HepG2 (cell line): ENCODE results near the gene GRID1. TPM values are rescaled to one million over a fixed set of nuclear protein-coding genes. Genes with fewer than 3 reads are reported as not detected.
A peak's percentile ranks its signal among the peaks of the same experiment; 100 is the strongest.

Source experiments
- ATAC-seq: fragments of 200-7000 bp; cut with Tn5 transposase; 3 replicates; pipeline ENCODE4 v1.9.1; 2020; ENCODE audit warnings: mild to moderate bottlenecking, moderate library complexity
- BruUV-seq: library from RNA; stranded (reverse); fragments of 400-500 nt; replicated peaks from 2 replicates; lab custom pipeline; 2021; lab: Mats Ljungman, UMichigan
- CTCF ChIA-PET: fragments of 300-600 bp; formaldehyde crosslinking; extraction: SDS; loops from one replicate; lab custom pipeline; 2021; ENCODE audit warnings: low total read pairs, inconsistent platforms, low intra/inter-chr PET ratio; lab: Yijun Ruan, JAX
- POLR2A ChIA-PET: fragments of 350-600 bp; sonication (Branson Sonifier 250); formaldehyde crosslinking; loops from one replicate; lab custom pipeline; 2020; ENCODE audit warnings: antibody characterized with exemption, inconsistent platforms; lab: Yijun Ruan, JAX
- DNase-seq: peaks from one replicate; pipeline ENCODE4 v3.0.0-alpha.2; 2015; ENCODE audit warnings: low spot score
- FAIRE-seq: peaks from 3 replicates; lab custom pipeline; 2011; peaks lifted over from hg19 to GRCh38; lab: Jason Lieb, UNC
- H2AFZ ChIP-seq: one replicate; pipeline ENCODE4 v1.6.1; 2011; ENCODE audit warnings: low read length, inconsistent platforms
- H3K27ac ChIP-seq: fragments of 300-600 bp; 3 replicates; pipeline ENCODE4 v1.8.0; 2011; ENCODE audit warnings: mixed run types, mild to moderate bottlenecking, mixed read lengths, low read length, inconsistent platforms; ENCODE audit not compliant: insufficient read depth; ENCODE audit errors: extremely low read length
- H3K27me3 ChIP-seq, 2 experiments: fragments of 200-600 bp in 1 of 2; 2 replicates in 1 of 2; 3 replicates in 1 of 2; pipeline versions ENCODE4 v1.6.0 to v1.8.0; 2011; ENCODE audit warnings: low read length in 2 of 2, mild to moderate bottlenecking in 2 of 2, moderate library complexity in 2 of 2, inconsistent platforms in 1 of 2; ENCODE audit not compliant: insufficient read depth in 2 of 2, control insufficient read depth in 1 of 2
- H3K36me3 ChIP-seq, 2 experiments: fragments of 200-600 bp in 1 of 2; replicated peaks in 1 of 2; 2 replicates in 1 of 2; 3 replicates in 1 of 2; pipeline versions ENCODE4 v1.5.1 to v1.8.0; 2011; ENCODE audit warnings: low read length in 2 of 2, inconsistent platforms in 1 of 2; ENCODE audit not compliant: insufficient read depth in 2 of 2, control insufficient read depth in 1 of 2
- H3K4me1 ChIP-seq: 2 replicates; pipeline ENCODE4 v1.5.1; 2012; ENCODE audit warnings: low read length, inconsistent platforms; ENCODE audit not compliant: insufficient read depth
- H3K4me2 ChIP-seq: 2 replicates; pipeline ENCODE4 v1.6.0; 2011; ENCODE audit warnings: low read depth, low read length, inconsistent platforms
- H3K4me3 ChIP-seq, 3 experiments: fragments of 200-600 bp in 1 of 3; sonication (generic), shearing (Covaris generic) in 1 of 3; replicated peaks in 1 of 3; 2 replicates each; pipeline ENCODE4 v1.5.1; 2011 to 2016; ENCODE audit warnings: low read length in 3 of 3, inconsistent platforms in 2 of 3, low read depth in 2 of 3, mild to moderate bottlenecking in 2 of 3, control low read depth in 1 of 3, mixed read lengths in 1 of 3; ENCODE audit not compliant: insufficient read depth in 1 of 3
- H3K79me2 ChIP-seq: one replicate; pipeline ENCODE4 v1.6.1; 2011; ENCODE audit warnings: low read length, inconsistent platforms; ENCODE audit not compliant: insufficient read depth
- H3K9ac ChIP-seq: 2 replicates; pipeline ENCODE4 v1.6.0; 2011; ENCODE audit warnings: mild to moderate bottlenecking, low read depth, low read length, inconsistent platforms; ENCODE audit not compliant: insufficient read depth
- H3K9me3 ChIP-seq: 2 replicates; pipeline ENCODE4 v1.5.1; 2012; ENCODE audit warnings: mild to moderate bottlenecking, low read length
- H4K20me1 ChIP-seq: 2 replicates; pipeline ENCODE4 v1.6.0; 2011; ENCODE audit warnings: inconsistent platforms, mild to moderate bottlenecking, low read length, moderate library complexity; ENCODE audit not compliant: insufficient read depth
- FLYWCH1 ChIP-seq: sonication (generic); formaldehyde crosslinking; IDR thresholded peaks from 2 replicates; pipeline ENCODE4 v1.8.1; 2023; ENCODE audit warnings: mild to moderate bottlenecking, missing genetic modification reagents
- PHF20 ChIP-seq: sonication (generic); formaldehyde crosslinking; IDR thresholded peaks from 2 replicates; pipeline ENCODE4 v1.5.0; 2020; ENCODE audit warnings: mild to moderate bottlenecking, missing genetic modification reagents
- RFX3 ChIP-seq: IDR thresholded peaks from 2 replicates; pipeline ENCODE4 v1.6.1; 2016; ENCODE audit warnings: missing biosample characterization, missing genetic modification reagents
- SAP130 ChIP-seq: IDR thresholded peaks from 2 replicates; pipeline ENCODE4 v1.6.1; 2016; ENCODE audit warnings: low read depth
- TAF1 ChIP-seq: sonication (generic); formaldehyde crosslinking; IDR thresholded peaks from 2 replicates; pipeline ENCODE4 v1.4.0; 2020; ENCODE audit warnings: missing genetic modification reagents
- ZFP36L2 ChIP-seq: sonication (generic); formaldehyde crosslinking; IDR thresholded peaks from 2 replicates; pipeline ENCODE4 v1.4.0; 2020; ENCODE audit warnings: missing genetic modification reagents
- ZNF670 ChIP-seq: sonication (generic); formaldehyde crosslinking; IDR thresholded peaks from 2 replicates; pipeline ENCODE4 v1.8.0; 2022; ENCODE audit warnings: mild to moderate bottlenecking, missing genetic modification reagents, borderline replicate concordance
- ZNF782 ChIP-seq: sonication (generic); formaldehyde crosslinking; IDR thresholded peaks from 2 replicates; pipeline ENCODE4 v1.4.0; 2020; ENCODE audit warnings: missing genetic modification reagents, mild to moderate bottlenecking, borderline replicate concordance
- ZNF83 ChIP-seq: sonication (generic); formaldehyde crosslinking; IDR thresholded peaks from 2 replicates; pipeline ENCODE4 v1.4.0; 2020; ENCODE audit warnings: missing genetic modification reagents, mild to moderate bottlenecking, borderline replicate concordance
- WGBS: methylation state at CpG from one replicate; pipeline ENCODE4 v1.1.6; 2017; ENCODE audit warnings: low lambda C conversion rate; 5-methylcytosine and 5-hydroxymethylcytosine counted together
- in situ Hi-C: cut with HindIII; loops from 2 replicates; pipeline ENCODE4 v1.10.0; 2017; ENCODE audit warnings: low pct_unique_long_range_greater_than_20kb; ENCODE audit not compliant: extremely low pct_ligation_motif_present
- intact Hi-C: fragments of 100-400 bp; cut with micrococcal nuclease; formaldehyde crosslinking; loops from one replicate; pipeline ENCODE4 v1.10.0; 2022; ENCODE audit not compliant: unreplicated experiment
- polyA plus RNA-seq, 8 experiments: library from polyadenylated mRNA; depleted of rRNA in 3 of 8; stranded (reverse) in 7 of 8; unstranded in 1 of 8; fragments of >200 nt; fragmentation: Illumina TruSeq in 4 of 8; extraction: Trizol in 4 of 8; gene quantifications; 2 replicates each; pipeline versions ENCODE4 v1.2.1 to v1.2.3, GENCODE V29; 2011 to 2016; ENCODE audit warnings: low read depth in 4 of 8, missing spikeins in 1 of 8, mixed read lengths in 1 of 8; ENCODE audit not compliant: insufficient read depth in 1 of 8
- total RNA-seq, 5 experiments: library from RNA; depleted of rRNA; stranded (reverse); fragments of >200 nt; fragmentation: Illumina TruSeq; extraction: Trizol; gene quantifications; 2 replicates each; pipeline ENCODE4 v1.2.3, GENCODE V29; 2016; ENCODE audit warnings: low read depth in 1 of 5
- TF ChIP-seq, protein P1 (sequence below): fragments of 450-650 bp; IDR thresholded peaks from 2 replicates; pipeline ENCODE4 v1.6.1; 2016
- TF ChIP-seq, protein P2 (sequence below): sonication (generic); formaldehyde crosslinking; IDR thresholded peaks from 2 replicates; pipeline ENCODE4 v1.8.1; 2023; ENCODE audit warnings: mild to moderate bottlenecking, inconsistent platforms, moderate library complexity, missing genetic modification reagents, borderline replicate concordance
- TF ChIP-seq, protein P3 (sequence below): sonication (generic); formaldehyde crosslinking; IDR thresholded peaks from 2 replicates; pipeline ENCODE4 v1.9.0; 2021; ENCODE audit warnings: missing genetic modification reagents, mild to moderate bottlenecking, borderline replicate concordance

The GRID1 gene
- total and polyA plus RNA-seq, 2 of the 13 experiments (the other 11 are each of a cell fraction or from before 2014, with no cell fraction given), result 0.05 TPM; not detected in 1

DNA sequence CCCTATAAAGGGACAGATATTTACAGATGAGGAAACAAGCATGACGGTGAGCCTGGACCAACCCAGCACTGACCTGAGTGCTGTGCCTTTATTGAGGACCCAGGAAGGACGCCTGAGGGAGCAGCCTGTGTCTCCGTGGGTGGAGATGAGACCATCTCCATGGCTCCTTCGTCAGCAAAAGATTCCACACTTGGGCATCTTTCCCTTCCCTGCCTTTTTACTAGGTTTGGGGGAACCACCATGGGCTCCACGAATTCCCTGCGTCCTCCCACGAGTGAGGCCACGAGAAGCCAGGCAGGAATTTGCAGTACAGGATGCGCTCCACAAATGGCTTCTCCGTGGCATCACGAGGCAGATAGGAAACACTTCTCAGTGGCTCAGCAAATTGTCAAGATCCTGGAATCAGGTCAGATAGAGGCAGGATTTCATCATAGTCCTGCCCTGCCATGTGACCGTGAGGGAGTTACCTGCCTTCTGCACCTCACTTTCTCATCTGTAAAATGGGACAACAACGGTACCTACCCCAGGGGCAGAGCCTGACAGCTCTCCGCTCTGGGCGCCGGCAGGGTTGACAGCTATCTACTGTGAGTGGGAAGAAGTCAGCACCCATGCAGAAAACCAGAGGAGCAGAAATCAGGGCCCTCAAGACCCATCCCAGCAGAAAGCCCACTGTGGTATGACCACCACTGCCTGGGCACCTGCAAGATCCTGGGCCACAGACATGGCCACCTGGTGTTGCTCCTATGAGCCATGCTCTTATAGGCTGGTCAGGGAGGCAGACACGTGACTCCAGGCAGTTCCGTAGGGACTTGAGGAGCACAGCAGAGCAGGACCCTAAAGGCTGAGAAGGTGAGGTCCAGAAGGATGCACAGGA, 80.1 kb downstream of the GRID1 start:
- H2AFZ ChIP-seq, result no peak overlapping the region
- H3K9ac ChIP-seq, result no peak overlapping the region
- H3K79me2 ChIP-seq, result no peaks in the 10 kb centered on the region
- CTCF ChIA-PET, result no interaction called here
- no peak overlapping the region for H3K4me2 ChIP-seq
- no peaks in the 10 kb centered on the region for H3K36me3 ChIP-seq
- ATAC-seq (no peak), FAIRE-seq (no peak), DNase-seq (no peak)
- no peaks in the 10 kb centered on the region for H4K20me1 ChIP-seq
- in situ Hi-C loops, result no loop called here
- intact Hi-C loops, result no loop called here
- POLR2A ChIA-PET, result no interaction called here
- no peaks in the 10 kb centered on the region for H3K9me3 ChIP-seq
- TF ChIP-seq PHF20 (CRISPR knock-in tag), result no peak
- TF ChIP-seq, protein P1, sequence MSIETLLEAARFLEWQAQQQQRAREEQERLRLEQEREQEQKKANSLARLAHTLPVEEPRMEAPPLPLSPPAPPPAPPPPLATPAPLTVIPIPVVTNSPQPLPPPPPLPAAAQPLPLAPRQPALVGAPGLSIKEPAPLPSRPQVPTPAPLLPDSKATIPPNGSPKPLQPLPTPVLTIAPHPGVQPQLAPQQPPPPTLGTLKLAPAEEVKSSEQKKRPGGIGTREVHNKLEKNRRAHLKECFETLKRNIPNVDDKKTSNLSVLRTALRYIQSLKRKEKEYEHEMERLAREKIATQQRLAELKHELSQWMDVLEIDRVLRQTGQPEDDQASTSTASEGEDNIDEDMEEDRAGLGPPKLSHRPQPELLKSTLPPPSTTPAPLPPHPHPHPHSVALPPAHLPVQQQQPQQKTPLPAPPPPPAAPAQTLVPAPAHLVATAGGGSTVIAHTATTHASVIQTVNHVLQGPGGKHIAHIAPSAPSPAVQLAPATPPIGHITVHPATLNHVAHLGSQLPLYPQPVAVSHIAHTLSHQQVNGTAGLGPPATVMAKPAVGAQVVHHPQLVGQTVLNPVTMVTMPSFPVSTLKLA, result peak; percentile 70
- BruUV-seq, result no TSS peak
- 1% methylated on average over 12 of the region's 18 CpGs for WGBS
- H3K27me3 ChIP-seq, result peaks cover 4 to 8% of the 10 kb centered on the region in 2 experiments; a peak in 3 of 5 replicates
- H3K27ac ChIP-seq, result no peak overlapping the region
- no peak overlapping the region for H3K4me3 ChIP-seq
- no peaks in the 10 kb centered on the region for H3K4me1 ChIP-seq

DNA sequence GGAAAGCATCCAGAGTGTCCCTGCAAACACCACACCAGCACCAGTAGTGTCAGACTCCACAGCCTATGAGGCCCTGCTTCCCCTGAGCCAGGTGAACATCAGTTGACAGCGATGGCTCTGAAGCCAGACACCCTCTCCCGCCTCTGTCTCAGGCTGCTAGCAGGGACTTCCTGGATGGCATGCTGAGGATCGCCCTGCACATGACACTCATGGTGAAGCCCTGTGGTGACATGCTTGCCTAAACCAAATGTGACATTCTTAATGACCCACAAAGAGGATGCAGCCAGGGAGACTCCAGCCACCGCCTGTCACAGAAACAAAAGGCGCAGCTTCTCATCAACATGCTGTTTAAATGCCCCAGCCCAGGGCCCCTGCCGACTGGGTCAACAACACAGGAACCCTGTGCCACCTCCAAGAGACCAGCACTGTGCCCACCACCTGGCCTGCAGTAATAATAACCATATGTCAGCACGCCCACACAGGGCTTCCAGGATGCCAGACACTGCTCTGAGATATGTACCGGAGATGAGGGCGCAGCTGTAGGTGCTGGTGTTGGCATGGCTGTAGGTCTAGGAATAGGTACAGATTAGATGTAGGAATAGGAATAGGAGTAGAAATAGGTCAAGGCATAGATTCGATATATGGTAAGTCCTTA, 81.3 kb downstream of the GRID1 start:
- no peaks in the 10 kb centered on the region for H4K20me1 ChIP-seq
- no TSS peak for BruUV-seq
- CTCF ChIA-PET, result no interaction called here
- no peak overlapping the region for H3K4me2 ChIP-seq
- H3K27me3 ChIP-seq, result peaks cover 3 to 8% of the 10 kb centered on the region in 2 experiments; a peak in 3 of 5 replicates
- ATAC-seq (no peak), DNase-seq (no peak), FAIRE-seq (no peak)
- H2AFZ ChIP-seq, result no peak overlapping the region
- no peaks in the 10 kb centered on the region for H3K79me2 ChIP-seq
- no peak overlapping the region for H3K9ac ChIP-seq
- H3K9me3 ChIP-seq, result no peaks in the 10 kb centered on the region
- H3K4me3 ChIP-seq, result no peak overlapping the region
- intact Hi-C loops, result no loop called here
- no peak overlapping the region for H3K27ac ChIP-seq
- POLR2A ChIA-PET, result no interaction called here
- in situ Hi-C loops, result no loop called here
- H3K4me1 ChIP-seq, result no peaks in the 10 kb centered on the region
- no peaks in the 10 kb centered on the region for H3K36me3 ChIP-seq
- 25% methylated on average over 6 of the region's 10 CpGs for WGBS
- TF ChIP-seq RFX3 (CRISPR knock-in tag) (no peak), ZNF782 (CRISPR knock-in tag) (no peak), ZNF670 (CRISPR knock-in tag) (no peak), TAF1 (no peak), FLYWCH1 (CRISPR knock-in tag) (no peak), ZNF83 (CRISPR knock-in tag) (no peak), SAP130 (no peak), ZFP36L2 (CRISPR knock-in tag) (no peak)
- TF ChIP-seq, protein P2, sequence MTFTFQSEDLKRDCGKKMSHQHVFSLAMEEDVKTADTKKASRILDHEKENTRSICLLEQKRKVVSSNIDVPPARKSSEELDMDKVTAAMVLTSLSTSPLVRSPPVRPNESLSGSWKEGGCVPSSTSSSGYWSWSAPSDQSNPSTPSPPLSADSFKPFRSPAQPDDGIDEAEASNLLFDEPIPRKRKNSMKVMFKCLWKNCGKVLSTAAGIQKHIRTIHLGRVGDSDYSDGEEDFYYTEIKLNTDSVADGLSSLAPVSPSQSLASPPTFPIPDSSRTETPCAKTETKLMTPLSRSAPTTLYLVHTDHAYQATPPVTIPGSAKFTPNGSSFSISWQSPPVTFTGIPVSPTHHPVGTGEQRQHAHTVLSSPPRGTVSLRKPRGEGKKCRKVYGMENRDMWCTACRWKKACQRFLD (CRISPR knock-in tag), result no peak
- TF ChIP-seq, protein P3, sequence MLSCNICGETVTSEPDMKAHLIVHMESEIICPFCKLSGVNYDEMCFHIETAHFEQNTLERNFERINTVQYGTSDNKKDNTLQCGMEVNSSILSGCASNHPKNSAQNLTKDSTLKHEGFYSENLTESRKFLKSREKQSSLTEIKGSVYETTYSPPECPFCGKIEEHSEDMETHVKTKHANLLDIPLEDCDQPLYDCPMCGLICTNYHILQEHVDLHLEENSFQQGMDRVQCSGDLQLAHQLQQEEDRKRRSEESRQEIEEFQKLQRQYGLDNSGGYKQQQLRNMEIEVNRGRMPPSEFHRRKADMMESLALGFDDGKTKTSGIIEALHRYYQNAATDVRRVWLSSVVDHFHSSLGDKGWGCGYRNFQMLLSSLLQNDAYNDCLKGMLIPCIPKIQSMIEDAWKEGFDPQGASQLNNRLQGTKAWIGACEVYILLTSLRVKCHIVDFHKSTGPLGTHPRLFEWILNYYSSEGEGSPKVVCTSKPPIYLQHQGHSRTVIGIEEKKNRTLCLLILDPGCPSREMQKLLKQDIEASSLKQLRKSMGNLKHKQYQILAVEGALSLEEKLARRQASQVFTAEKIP, result no peak
